CD4-positive, alpha-beta T cell (primary cell): ENCODE results near the gene LRRC3B. TPM values are rescaled to one million over a fixed set of nuclear protein-coding genes. Genes with fewer than 3 reads are reported as not detected.

Experiments used
- ATAC-seq: fragments of 200-7000 bp; cut with Tn5 transposase; one replicate; pipeline ENCODE4 v1.10.0; 2022; ENCODE audit warnings: mild to moderate bottlenecking; ENCODE audit not compliant: poor library complexity
- CTCF ChIA-PET: fragments of 350-600 bp; sonication (Branson Sonifier 250); formaldehyde crosslinking; loops from one replicate; lab custom pipeline; 2021; ENCODE audit warnings: antibody characterized with exemption, inconsistent platforms; lab: Charles Lee
- POLR2A ChIA-PET: fragments of 350-600 bp; sonication (Branson Sonifier 250); formaldehyde crosslinking; loops from one replicate; lab custom pipeline; 2021; ENCODE audit warnings: antibody characterized with exemption, inconsistent platforms; lab: Charles Lee
- DNase-seq, 14 experiments: peaks; one replicate each; pipeline ENCODE4 v3.0.0-alpha.2; 2013 to 2020; ENCODE audit warnings: mixed read lengths in 2 of 14
- H3K27ac ChIP-seq, 2 donors: one replicate each; pipeline versions ENCODE4 v1.5.1 to v1.7.0; 2013; ENCODE audit warnings: low read length in 2 of 2, low read depth in 1 of 2, mild to moderate bottlenecking in 1 of 2
- H3K27me3 ChIP-seq, 2 experiments: 1 replicate in 1 of 2; 2 replicates in 1 of 2; pipeline versions ENCODE4 v1.6.1 to v1.7.0; 2013; ENCODE audit warnings: low read length in 2 of 2, control low read depth in 1 of 2, mild to moderate bottlenecking in 1 of 2, moderate library complexity in 1 of 2; ENCODE audit not compliant: insufficient read depth in 2 of 2, control insufficient read depth in 1 of 2
- H3K36me3 ChIP-seq: one replicate; pipeline ENCODE4 v1.6.1; 2013; ENCODE audit warnings: low read length, control low read depth; ENCODE audit not compliant: insufficient read depth
- H3K4me1 ChIP-seq: one replicate; pipeline ENCODE4 v1.6.1; 2013; ENCODE audit warnings: low read length, control low read depth; ENCODE audit not compliant: insufficient read depth
- H3K4me3 ChIP-seq: one replicate; pipeline ENCODE4 v1.5.1; 2013; ENCODE audit warnings: mild to moderate bottlenecking, low read length, moderate library complexity
- H3K9me3 ChIP-seq, 2 experiments: 1 replicate in 1 of 2; 2 replicates in 1 of 2; pipeline versions ENCODE4 v1.6.1 to v1.7.0; 2013; ENCODE audit warnings: low read length in 2 of 2, mild to moderate bottlenecking in 2 of 2, control low read depth in 1 of 2, moderate library complexity in 1 of 2; ENCODE audit not compliant: control insufficient read depth in 1 of 2, insufficient read depth in 1 of 2
- H3K27ac Mint-ChIP-seq: one replicate; pipeline ENCODE4 v1.8.0; 2020; ENCODE audit warnings: mixed read lengths
- H3K27me3 Mint-ChIP-seq: one replicate; pipeline ENCODE4 v1.8.0; 2021; ENCODE audit warnings: mixed read lengths
- H3K36me3 Mint-ChIP-seq: one replicate; pipeline ENCODE4 v1.8.0; 2021; ENCODE audit warnings: low read depth, mixed read lengths
- H3K4me1 Mint-ChIP-seq: one replicate; pipeline ENCODE4 v1.8.0; 2021; ENCODE audit warnings: low read depth, mixed read lengths
- H3K4me3 Mint-ChIP-seq: one replicate; pipeline ENCODE4 v1.8.0; 2020; ENCODE audit warnings: mild to moderate bottlenecking, mixed read lengths
- H3K9me3 Mint-ChIP-seq: one replicate; pipeline ENCODE4 v1.8.0; 2020; ENCODE audit warnings: mixed read lengths
- intact Hi-C, 2 experiments: fragments of 100-400 bp; cut with DNase I in 1 of 2; cut with micrococcal nuclease in 1 of 2; formaldehyde crosslinking; loops; one replicate each; pipeline versions ENCODE4 v1.15.1 to v1.9.0; 2023 to 2025; cut with DNase I, micrococcal nuclease
- total RNA-seq, 174 experiments: library from RNA in 2 of 174; stranded (reverse) in 2 of 174; gene quantifications; one replicate each; pipeline ENCODE4 v1.2.3 and lab custom pipeline; 2021 to 2026
- TF ChIP-seq, protein P1 (sequence below): fragments of 200-600 bp; IDR thresholded peaks from one replicate; pipeline ENCODE4 v1.8.0; 2022; ENCODE audit warnings: antibody characterized with exemption, mild to moderate bottlenecking

Gene LRRC3B
- total RNA-seq, 2 experiments from 2014 or later = not detected

- H3K9me3 Mint-ChIP-seq = no peaks in the 10 kb centered on the region
- POLR2A ChIA-PET = no interaction called here
- H3K4me3 ChIP-seq = no peak overlapping the region
- H3K36me3 ChIP-seq = no peaks in the 10 kb centered on the region
- no peak overlapping the region for H3K27ac ChIP-seq
- H3K36me3 Mint-ChIP-seq = no peaks in the 10 kb centered on the region
- peaks cover 5 to 11% of the 10 kb centered on the region in 2 experiments for H3K27me3 ChIP-seq
- no peak overlapping the region for H3K27ac Mint-ChIP-seq
- H3K4me3 Mint-ChIP-seq = no peak overlapping the region
- no peak for ATAC-seq
- no peaks in the 10 kb centered on the region for H3K4me1 Mint-ChIP-seq
- TF ChIP-seq, protein P1, sequence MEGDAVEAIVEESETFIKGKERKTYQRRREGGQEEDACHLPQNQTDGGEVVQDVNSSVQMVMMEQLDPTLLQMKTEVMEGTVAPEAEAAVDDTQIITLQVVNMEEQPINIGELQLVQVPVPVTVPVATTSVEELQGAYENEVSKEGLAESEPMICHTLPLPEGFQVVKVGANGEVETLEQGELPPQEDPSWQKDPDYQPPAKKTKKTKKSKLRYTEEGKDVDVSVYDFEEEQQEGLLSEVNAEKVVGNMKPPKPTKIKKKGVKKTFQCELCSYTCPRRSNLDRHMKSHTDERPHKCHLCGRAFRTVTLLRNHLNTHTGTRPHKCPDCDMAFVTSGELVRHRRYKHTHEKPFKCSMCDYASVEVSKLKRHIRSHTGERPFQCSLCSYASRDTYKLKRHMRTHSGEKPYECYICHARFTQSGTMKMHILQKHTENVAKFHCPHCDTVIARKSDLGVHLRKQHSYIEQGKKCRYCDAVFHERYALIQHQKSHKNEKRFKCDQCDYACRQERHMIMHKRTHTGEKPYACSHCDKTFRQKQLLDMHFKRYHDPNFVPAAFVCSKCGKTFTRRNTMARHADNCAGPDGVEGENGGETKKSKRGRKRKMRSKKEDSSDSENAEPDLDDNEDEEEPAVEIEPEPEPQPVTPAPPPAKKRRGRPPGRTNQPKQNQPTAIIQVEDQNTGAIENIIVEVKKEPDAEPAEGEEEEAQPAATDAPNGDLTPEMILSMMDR = no peak
- no peak for DNase-seq
- no peaks in the 10 kb centered on the region for H3K4me1 ChIP-seq
- intact Hi-C loops = no loop called here
- peaks cover 23% of the 10 kb centered on the region for H3K27me3 Mint-ChIP-seq
- CTCF ChIA-PET = no interaction called here
- H3K9me3 ChIP-seq = peaks cover 0 to 12% of the 10 kb centered on the region in 2 experiments
Observed at GRCh38 chr3:26628915-26629314, 6.3 kb downstream of the LRRC3B start.

DNA sequence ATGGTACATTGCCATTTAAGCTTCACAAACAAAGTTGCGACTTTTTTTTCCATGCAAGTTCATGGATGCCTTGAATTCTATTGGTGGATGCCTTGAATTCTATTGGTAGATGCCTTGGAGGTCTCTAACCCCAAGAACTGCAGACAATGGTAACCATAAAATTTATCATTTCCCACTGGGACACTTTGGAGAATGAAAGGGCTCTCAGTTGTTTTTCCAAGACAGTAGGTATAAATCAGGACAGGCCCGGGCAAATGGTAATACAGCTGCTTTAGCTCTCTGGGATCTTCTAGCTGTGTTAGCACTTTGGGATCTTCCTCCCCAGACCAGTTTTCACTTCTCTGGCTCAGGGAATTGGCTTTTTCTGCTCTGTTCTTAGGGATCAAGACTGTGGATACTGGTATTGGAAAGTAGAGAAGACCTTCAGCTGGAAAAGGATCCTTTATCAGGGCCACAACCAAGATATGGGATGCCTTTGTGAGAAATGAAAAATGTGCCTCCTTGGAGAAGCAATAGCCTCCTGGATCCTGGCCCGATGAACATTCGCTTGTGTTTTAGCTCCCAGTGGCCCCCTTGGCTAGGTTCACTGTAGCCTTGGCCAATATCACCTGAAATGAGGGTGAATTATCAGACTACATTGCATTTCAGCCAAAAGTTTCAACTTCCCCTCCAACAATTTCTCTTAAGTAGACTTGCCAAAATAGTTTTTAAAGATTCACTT lies 8.3 kb downstream of the LRRC3B start:
- H3K27ac ChIP-seq = no peak overlapping the region
- Mint-ChIP-seq H3K9me3 (no peaks in the 10 kb centered on the region), H3K36me3 (no peaks in the 10 kb centered on the region), H3K27ac (no peak overlapping the region), H3K4me3 (no peak overlapping the region), H3K4me1 (no peaks in the 10 kb centered on the region), H3K27me3 (peaks cover 12% of the 10 kb centered on the region)
- H3K4me3 ChIP-seq = no peak overlapping the region
- H3K36me3 ChIP-seq = no peaks in the 10 kb centered on the region
- DNase-seq (no peak), ATAC-seq (no peak)
- intact Hi-C loops = no loop called here
- TF ChIP-seq, protein P1 = no peak
- CTCF ChIA-PET = no interaction called here
- H3K9me3 ChIP-seq = no peaks in the 10 kb centered on the region
- POLR2A ChIA-PET = no interaction called here
- H3K27me3 ChIP-seq = no peaks in the 10 kb centered on the region
- H3K4me1 ChIP-seq = no peaks in the 10 kb centered on the region

GRCh38 chr3:26631390-26631738 lies 8.8 kb downstream of the LRRC3B start:
- Histone ChIP-seq H3K27me3 (no peaks in the 10 kb centered on the region), H3K4me3 (no peak overlapping the region), H3K36me3 (no peaks in the 10 kb centered on the region), H3K27ac (no peak overlapping the region), H3K9me3 (no peaks in the 10 kb centered on the region), H3K4me1 (no peaks in the 10 kb centered on the region)
- ATAC-seq (no peak), DNase-seq (no peak)
- POLR2A ChIA-PET = no interaction called here
- Mint-ChIP-seq H3K4me3 (no peak overlapping the region), H3K4me1 (no peaks in the 10 kb centered on the region), H3K36me3 (no peaks in the 10 kb centered on the region), H3K9me3 (no peaks in the 10 kb centered on the region), H3K27ac (no peak overlapping the region), H3K27me3 (peaks cover 8% of the 10 kb centered on the region)
- intact Hi-C loops = no loop called here
- CTCF ChIA-PET = no interaction called here
- TF ChIP-seq, protein P1 = no peak
